Measurements from ENCODE around the gene MCOLN1.

The MCOLN1 gene

DNA sequence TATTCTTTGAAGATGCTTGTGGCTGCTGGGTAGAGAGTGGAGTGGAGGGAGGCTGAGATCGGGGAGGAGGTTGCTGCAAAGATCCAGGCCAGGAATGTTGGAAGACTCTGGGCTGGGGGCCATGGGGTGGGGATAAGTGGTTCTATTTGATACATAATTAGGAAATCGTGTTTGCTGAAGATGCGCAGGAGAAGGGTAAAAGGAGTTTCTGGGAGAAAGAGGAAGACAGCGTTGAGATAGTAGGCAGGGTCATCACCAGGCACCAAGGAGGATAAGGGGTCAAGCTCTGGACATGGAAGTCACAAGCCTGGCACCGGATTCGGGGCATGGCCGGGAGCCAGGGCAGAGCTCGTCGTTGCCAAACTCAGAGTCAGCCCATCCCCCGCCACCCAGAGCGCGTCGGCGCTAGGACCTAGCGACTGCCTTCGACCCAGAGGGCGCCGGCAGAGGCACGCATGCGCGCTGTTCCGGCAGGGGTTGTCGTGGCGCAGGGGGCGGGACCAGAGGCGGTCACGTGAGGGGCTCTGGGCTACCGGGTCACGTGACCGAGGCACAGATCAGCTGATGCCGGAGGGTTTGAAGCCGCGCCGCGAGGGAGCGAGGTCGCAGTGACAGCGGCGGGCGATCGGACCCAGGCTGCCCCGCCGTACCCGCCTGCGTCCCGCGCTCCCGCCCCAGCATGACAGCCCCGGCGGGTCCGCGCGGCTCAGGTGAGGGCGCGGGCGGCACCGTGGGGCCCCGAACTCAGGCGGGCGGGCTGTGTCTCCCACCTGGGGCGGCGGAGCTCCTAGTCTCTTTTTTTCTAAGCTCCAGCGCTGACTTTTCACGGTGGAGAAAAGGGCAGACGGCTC lies at the start of gene MCOLN1:
Gene MCOLN1, plus strand, starts transcription at position 553 of the 851 bp plus-strand sequence. Its CDS starts 127 bp downstream, at position 680.
- peak; percentile 99 for DNase-seq

- DNase-seq = no peak
Measured at GRCh38 chr19:7475665-7476064, 46.8 kb upstream of the MCOLN1 start.

- no peak for DNase-seq
Measured at GRCh38 chr19:7476241-7476640, 46.2 kb upstream of the MCOLN1 start.

GRCh38 chr19:7476777-7477494 lies 45.5 kb upstream of the MCOLN1 start:
- no peak for DNase-seq

DNA sequence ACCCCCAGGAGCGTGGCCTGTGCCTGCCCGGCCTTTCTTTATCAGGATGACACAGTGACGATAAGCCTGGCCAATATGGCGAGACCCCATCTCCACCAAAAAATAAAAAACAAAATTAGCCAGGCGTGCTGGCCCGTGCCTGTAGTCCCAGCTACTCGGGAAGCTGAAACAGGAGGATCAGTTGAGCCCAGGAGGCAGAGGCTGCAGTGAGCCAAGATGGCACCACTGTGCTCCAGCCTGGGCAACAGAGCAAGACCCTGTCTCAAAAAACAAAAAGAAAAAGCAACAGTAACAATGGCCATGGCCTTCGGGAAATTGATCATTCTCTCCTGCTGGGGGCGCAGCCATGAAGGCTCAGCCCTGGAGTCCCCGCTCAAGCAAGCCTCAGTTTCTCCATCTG lies 44.7 kb upstream of the MCOLN1 start:
- DNase-seq = no peak

DNA sequence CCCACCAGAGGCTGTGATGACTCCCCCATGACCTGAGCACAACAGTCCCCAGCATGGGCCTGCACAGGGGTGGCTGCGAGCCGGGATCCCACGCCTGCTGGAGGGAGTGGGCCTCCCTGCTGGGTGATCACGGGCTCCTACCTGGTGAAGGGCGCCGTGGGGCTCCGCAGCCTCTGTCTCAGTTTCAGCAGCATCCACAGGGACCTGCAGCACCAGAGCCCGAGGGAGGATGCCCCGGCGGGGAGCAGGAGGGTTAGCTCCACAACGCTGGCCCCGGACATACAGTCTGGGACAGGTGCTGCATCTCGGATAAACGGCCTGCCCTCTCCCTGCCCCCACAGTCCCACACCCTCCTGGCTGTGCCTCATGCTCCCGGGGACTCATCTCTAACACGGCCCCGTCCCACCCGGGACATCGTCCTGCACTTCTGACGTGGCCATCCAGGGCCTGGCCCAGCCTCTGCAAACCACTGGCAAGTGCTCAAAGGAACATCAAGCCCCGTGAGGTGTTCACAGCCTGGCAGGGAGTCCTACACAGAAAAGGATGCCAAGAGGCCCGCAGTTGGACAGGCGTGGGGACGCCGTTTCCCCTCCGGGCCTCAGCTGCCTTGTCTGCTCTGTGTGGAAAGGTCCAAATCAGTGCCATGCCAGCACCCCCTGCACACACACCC lies 44.1 kb upstream of the MCOLN1 start:
- DNase-seq = no peak

GRCh38 chr19:7478843-7479227 lies 43.6 kb upstream of the MCOLN1 start:
- no peak for DNase-seq

DNA sequence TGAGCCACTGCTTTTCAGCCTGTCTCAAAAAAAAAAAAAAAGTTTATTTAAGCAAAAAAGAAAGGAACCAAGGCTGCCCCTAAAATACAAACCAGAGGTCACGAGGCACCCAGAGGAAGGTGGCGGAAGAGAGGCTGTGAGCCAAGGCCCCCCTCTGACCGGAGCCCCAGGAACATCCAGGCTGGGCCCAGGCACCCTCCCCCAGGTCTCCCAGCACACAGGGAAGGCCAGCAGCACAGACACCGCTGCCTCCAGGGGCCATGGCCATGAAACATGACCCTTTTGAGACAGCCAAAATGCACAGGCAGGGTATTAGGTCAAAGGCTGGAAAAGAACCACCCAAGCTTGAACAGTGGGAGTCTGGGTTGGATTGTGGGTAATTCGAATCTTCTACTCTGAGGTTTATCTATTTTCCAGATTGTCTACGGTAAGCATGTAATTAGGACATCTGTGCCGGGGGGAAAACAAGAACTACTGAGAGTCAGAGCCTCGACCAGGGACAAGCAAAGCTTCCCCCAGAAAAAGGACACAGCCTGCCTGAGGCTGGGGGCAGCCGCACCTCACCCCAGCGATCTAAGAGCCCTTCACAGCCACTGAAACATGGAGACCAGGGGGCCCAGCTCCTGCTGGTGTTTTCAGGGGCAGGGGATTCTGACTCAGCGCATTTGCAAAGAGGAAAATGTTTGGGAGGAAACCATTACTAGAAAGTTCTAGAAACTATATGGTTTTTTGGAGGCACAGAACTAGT lies 42.0 kb upstream of the MCOLN1 start:
- DNase-seq = no peak

- DNase-seq = no peak
Measured at GRCh38 chr19:7480970-7481255, 41.5 kb upstream of the MCOLN1 start.

DNA sequence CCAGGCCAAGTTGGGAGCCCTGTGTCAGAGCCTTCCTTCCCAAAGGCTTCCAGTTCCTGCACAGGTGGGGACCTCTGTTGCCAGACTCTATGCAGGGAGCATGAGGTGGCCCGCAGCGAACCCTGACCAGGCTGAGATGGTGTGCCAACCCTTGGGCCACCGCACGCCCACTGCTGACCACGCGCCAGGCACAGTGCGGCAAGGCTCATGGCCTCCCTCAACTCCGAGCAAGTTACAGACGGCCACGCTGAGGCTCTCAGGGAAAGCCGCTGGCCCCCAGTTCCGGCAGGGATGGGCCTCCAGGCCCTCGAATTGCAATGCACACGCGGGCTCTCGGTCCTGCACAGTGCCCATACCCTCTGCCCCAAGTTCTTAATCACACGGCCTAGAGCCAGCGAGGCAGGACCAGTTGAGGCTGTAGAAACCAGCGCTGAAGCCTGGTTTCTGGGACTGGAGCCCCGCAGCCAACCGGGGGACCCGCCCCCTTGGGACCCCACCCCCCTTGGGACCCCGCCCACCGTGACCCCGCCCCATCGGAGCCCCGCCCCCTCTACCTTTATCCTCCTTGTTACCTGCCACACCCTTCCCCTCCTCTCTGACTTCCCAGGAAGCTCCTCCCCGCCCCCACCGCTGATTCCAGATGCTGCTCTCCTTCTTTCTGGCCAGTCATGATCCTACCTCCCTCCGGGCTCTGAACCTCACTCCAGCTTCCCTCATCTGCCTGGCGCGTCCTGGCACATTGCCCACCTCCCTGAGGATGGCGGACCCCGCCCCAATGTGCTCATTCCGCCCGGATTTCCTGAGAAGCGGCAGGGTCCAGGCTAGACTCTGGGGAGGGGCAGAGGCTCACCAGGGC lies 39.6 kb upstream of the MCOLN1 start:
- no peak for DNase-seq

GRCh38 chr19:7483720-7484201 lies 38.7 kb upstream of the MCOLN1 start:
- peak; percentile 26 for DNase-seq

DNA sequence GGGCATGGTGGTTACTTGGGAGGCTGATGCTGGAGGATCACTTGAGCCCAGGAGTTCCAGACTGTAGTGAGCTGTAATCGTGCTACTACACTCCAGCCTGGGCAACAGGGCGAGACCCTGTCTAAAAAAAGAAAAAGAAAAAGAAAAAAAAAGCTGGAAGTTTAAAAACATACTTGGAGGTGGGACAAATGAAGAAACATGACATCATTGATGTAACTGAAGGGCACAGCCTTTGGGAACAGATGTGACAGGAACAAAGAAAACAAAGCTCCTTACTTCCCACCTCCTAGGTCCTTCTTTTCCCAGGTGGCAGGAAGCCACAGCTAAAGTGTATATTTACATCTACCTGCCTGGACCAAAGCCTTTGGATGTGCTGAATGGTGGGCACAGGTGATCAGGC lies 35.5 kb upstream of the MCOLN1 start:
- no peak for DNase-seq

DNA sequence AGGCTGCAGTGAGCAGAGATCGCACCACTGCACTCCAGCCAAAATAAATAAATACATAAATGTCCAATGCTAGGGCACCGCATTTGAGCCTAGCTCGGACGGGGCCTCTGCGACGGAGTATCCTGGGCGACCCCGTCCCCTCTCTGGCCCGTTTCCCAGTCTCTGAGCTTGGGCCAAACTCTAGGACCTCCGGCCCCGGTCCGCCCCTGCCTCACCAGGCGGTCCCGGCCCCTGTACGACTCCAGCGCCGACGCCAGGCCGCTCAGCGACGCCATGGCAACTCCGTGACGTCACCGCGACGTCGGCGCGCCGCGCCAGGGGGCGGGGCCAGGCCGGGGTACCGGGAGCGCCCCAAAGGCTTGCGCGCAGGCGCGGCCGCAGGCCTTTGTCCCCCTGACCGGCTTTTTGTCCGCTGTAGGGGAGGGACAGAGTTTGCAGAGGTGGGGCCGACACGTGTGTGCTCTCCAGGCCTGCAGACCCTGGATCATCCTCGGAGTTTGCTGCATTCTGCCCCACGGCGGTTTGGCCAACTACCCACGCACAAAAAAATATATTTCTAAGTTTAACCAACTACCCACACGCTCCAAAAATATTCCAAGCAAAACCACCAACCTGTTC lies 33.6 kb upstream of the MCOLN1 start, which contains the start of gene PEX11G:
Gene PEX11G, minus strand, starts transcription at position 300 of the 618 bp plus-strand sequence. Its CDS starts 25 bp downstream, at position 275.
- peak; percentile 89 for DNase-seq

DNA sequence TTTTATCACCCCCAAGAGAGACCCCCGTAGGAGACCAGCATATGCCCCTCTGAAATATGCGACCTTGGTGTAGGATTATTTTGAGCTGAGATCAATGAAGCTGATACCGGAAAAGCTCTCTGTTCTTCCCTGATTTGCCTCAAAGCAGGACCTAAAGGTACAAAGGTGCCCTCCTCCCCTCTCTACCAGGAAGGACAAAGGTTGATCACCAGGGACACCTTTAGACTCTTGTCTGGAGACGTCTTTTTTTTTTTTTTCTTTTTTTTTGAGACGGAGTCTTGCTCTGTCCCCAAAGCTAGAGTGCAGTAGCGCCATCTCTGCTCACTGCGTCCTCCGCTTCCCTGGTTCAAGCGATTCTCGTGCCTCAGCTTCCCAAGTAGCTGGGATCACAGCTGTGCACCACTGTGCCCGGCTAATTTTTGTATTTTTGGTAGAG lies 32.8 kb upstream of the MCOLN1 start:
- DNase-seq = no peak

- peak; percentile 70 for DNase-seq
Measured at GRCh38 chr19:7492142-7492541, 30.3 kb upstream of the MCOLN1 start.

GRCh38 chr19:7492558-7492957 lies 29.9 kb upstream of the MCOLN1 start:
- DNase-seq = no peak

DNA sequence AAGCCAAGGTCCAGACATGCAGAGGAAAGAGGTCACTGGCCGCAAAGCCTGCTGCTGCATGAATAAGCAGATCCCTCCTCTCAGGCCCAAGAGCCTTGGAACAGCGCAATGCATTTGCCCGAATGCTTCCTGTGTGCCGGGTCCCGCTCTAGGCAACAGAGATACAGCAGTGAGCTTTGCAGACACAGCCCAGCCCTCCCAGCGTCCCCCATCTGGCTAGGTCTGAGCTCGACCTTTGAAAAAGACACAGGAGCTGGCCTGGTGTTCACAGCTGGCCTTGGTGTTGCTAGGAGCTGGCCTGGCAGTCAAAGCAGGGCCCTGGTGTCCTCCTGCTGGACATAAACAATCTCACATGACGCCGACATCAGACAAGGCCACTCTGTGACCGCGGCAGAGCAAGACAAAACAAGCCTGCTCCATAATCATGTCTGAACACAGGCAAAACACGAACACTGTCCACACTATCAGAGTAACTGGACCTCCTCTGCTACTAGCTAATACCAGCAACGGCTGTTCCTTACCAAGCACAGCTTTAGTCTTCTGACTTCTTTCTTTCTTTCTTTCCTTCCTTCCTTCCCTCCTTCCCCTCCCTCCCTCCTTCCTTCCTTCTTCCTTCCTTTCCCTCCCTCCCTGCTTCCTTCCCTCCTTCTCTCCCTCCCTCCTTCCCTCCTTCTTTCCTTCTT lies 27.9 kb upstream of the MCOLN1 start:
- no peak for DNase-seq

- DNase-seq = no peak
Measured at GRCh38 chr19:7497292-7497691, 25.1 kb upstream of the MCOLN1 start.

GRCh38 chr19:7500811-7501450 lies 21.5 kb upstream of the MCOLN1 start:
- peak; percentile 13 for DNase-seq

GRCh38 chr19:7502552-7502951 lies 19.9 kb upstream of the MCOLN1 start:
- DNase-seq = no peak
